ENCODE results near the gene SLC4A1.

The SLC4A1 gene

DNA sequence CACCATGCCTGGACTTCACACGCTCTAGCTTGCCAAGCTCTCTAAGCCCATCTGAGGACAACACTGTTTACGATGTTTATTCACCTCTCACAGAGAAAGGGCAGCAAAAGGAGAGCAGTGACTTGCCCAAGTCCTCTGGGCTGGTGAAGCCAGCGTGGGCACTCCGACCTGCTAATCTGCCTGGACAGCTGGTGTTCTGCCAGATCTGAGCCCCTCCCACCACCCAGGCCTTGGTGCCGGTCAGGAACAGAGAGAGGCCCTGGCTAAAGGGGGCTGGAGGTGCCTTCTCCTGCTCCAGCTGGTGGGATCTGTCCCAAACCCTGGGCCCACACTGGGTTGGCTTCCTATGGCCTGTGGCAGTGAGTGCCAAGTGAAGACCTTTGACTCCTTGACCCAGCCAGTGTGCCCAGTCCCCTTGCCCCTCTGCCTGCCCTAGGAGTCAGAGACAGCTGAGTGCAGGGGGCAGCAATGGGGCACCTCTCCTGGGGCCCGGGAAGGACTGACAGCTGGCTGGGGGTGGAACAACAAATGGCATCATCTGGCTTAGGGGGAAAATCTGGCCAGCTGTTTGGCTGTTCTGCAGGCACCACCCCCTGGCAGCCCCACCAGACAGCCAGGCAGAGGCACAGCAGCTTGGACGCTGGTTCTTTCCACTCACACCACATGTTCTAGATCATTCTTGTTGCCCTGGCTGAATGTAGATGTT lies 1.8 kb upstream of the SLC4A1 start:
- Histone ChIP-seq H3K4me3 (ENCODE audit: low read length in 2 of 2) (no peak overlapping the region), H3K27me3 (ENCODE audit: control insufficient read depth in 1 of 2, insufficient read depth in 2 of 2, low read length in 2 of 2) (peaks cover 9 to 14% of the 10 kb centered on the region in 2 donors), H3K27ac (ENCODE audit: low read length) (no peak overlapping the region), H3K4me1 (ENCODE audit: control insufficient read depth, insufficient read depth, low read length) (no peaks in the 10 kb centered on the region), H3K9ac (ENCODE audit: low read length in 2 of 2) (no peak overlapping the region), H3K36me3 (ENCODE audit: control insufficient read depth in 2 of 2, insufficient read depth in 2 of 2, low read length in 2 of 2) (no peaks in the 10 kb centered on the region), H3K9me3 (ENCODE audit: control insufficient read depth in 2 of 2, low read length in 2 of 2) (no peaks in the 10 kb centered on the region)

DNA sequence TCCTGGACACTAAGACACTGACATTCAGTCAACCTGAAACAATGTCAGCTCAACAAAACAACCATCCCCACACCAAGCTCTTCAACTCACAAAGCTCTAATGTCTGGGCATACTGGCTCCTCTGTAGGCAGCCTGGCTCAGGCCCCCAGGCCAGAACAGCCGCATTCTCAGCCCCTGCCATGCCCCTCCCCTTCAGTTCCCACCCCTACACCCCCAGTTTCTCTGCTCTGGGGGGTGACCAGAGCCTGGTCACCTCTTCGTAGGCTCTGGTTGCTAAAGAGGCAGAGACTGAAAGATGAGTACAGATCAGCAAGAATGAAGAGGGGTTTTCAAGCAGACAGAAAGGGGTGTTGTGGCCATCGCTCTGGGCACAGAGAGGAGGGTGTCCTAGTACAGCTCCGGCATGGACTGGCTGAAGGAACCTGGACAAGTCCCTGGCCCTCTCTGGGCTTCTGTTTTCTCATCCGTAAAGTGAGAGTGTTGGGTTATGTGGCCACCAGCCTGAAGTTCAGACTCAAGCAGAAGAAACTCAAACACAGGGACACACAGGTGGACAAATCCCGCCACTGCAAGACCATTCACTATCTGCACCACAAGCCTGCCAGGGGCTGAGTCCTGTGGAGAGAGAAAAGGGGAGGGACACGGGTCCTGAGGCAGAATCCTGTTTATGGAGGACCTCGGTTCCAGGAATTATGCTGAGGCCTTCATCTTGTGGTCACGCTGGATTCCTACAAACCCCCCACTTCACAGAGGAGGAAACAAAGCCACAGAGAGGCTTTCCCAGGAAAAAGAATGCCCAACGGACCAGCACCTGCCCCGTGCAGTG lies 987 bp upstream of the SLC4A1 start:
- Histone ChIP-seq H3K27me3 (ENCODE audit: control insufficient read depth in 1 of 2, insufficient read depth in 2 of 2, low read length in 2 of 2) (peaks cover 9 to 11% of the 10 kb centered on the region in 2 donors), H3K4me1 (ENCODE audit: control insufficient read depth, insufficient read depth, low read length) (no peaks in the 10 kb centered on the region), H3K9me3 (ENCODE audit: control insufficient read depth in 2 of 2, low read length in 2 of 2) (no peaks in the 10 kb centered on the region), H3K4me3 (ENCODE audit: low read length in 2 of 2) (no peak overlapping the region), H3K9ac (ENCODE audit: low read length in 2 of 2) (no peak overlapping the region), H3K36me3 (ENCODE audit: control insufficient read depth in 2 of 2, insufficient read depth in 2 of 2, low read length in 2 of 2) (no peaks in the 10 kb centered on the region), H3K27ac (ENCODE audit: low read length) (no peak overlapping the region)

DNA sequence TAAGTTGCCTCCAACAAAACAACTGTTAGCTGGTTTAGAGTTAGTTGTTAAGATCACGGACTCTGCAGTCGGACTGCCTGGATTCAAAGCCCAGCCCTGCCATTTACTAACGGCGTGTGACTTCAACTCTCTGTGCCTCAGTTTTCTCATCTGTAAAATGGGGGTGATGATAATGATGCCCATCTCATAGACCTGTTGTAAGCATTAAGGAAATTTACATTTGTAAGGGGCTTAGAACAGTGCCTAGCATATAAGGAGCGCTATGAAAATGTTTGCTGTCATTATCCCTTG lies 825 bp downstream of the SLC4A1 start:
- H3K9ac ChIP-seq (ENCODE audit: low read length in 2 of 2), result no peak overlapping the region
- no peaks in the 10 kb centered on the region for H3K9me3 ChIP-seq (ENCODE audit: control insufficient read depth in 2 of 2, low read length in 2 of 2)
- peaks cover 3 to 11% of the 10 kb centered on the region in 2 donors for H3K27me3 ChIP-seq (ENCODE audit: control insufficient read depth in 1 of 2, insufficient read depth in 2 of 2, low read length in 2 of 2)
- no peak overlapping the region for H3K27ac ChIP-seq (ENCODE audit: low read length)
- H3K4me3 ChIP-seq (ENCODE audit: low read length in 2 of 2), result no peak overlapping the region
- no peaks in the 10 kb centered on the region for H3K4me1 ChIP-seq (ENCODE audit: control insufficient read depth, insufficient read depth, low read length)
- no peaks in the 10 kb centered on the region for H3K36me3 ChIP-seq (ENCODE audit: control insufficient read depth in 2 of 2, insufficient read depth in 2 of 2, low read length in 2 of 2)

DNA sequence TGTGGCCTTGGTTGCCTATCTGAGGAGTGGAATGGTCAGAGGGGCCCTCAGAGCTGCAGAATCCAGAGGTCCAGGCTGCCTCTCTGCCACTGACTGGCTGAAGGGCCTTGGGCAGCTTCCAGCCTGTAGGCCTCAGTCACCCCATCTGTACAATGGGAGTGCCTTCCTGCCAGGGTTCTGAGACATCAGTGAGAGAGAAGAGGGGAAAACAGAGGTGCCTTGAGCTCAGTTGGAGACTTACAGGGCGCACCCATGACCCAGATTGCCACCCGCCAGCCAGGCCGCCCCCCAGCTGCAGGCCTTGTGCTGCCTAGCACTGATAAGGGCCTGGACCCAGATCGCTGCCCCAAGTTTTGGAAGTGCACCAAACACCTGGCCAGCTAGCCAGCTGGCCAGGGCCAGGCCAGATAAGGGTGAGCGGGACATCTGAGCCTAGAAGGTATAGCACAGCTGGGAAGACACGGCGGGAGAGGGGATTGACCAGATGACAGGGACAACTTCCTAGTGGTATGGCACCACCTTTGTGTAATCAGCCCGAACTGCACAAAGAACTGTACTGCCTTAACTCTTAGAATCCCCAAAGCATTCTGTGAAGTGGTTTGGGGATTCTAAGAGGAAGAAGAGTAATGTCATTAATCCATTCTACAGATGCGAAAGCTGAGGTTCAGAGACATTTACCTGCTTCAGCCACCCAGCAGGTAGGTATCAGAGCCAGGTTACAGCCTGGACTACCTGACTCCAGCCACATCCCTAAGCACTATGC lies 1.4 kb downstream of the SLC4A1 start:
- no peak overlapping the region for H3K4me3 ChIP-seq (ENCODE audit: low read length in 2 of 2)
- no peak overlapping the region for H3K27ac ChIP-seq (ENCODE audit: low read length)
- no peaks in the 10 kb centered on the region for H3K4me1 ChIP-seq (ENCODE audit: control insufficient read depth, insufficient read depth, low read length)
- no peak overlapping the region for H3K9ac ChIP-seq (ENCODE audit: low read length in 2 of 2)
- no peaks in the 10 kb centered on the region for H3K9me3 ChIP-seq (ENCODE audit: control insufficient read depth in 2 of 2, low read length in 2 of 2)
- H3K36me3 ChIP-seq (ENCODE audit: control insufficient read depth in 2 of 2, insufficient read depth in 2 of 2, low read length in 2 of 2), result no peaks in the 10 kb centered on the region
- H3K27me3 ChIP-seq (ENCODE audit: control insufficient read depth in 1 of 2, insufficient read depth in 2 of 2, low read length in 2 of 2), result peaks cover 0 to 10% of the 10 kb centered on the region in 2 donors

DNA sequence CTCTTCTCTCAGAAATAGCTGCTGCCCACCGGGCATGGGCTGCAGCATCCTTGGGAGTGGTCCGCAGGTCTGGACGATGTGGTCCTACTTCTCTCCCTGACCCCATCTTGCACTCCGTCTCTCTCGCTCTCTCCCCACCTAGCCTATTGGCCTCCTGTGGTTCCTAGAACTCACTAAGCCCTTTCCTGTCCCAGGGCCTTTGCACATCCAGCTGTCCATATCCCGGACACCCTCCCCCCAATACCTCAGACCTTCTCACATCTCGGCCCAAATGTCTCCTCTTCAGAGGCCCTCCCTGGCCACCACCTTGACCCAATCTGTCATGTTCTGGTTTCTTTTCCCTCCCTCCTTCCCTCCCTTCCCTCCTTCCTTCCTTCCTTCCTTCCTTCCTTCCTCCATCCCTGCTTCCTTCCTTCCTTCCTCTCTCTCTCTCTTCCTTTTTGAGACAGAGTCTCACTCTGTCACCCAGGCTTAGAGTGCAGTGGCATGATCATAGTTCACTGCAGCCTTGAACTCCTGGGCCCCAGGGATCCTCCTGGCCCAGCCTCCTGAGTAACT lies 4.5 kb downstream of the SLC4A1 start:
- Histone ChIP-seq H3K4me1 (ENCODE audit: control insufficient read depth, insufficient read depth, low read length) (no peaks in the 10 kb centered on the region), H3K4me3 (ENCODE audit: low read length in 2 of 2) (no peak overlapping the region), H3K36me3 (ENCODE audit: control insufficient read depth in 2 of 2, insufficient read depth in 2 of 2, low read length in 2 of 2) (no peaks in the 10 kb centered on the region), H3K9me3 (ENCODE audit: control insufficient read depth in 2 of 2, low read length in 2 of 2) (no peaks in the 10 kb centered on the region), H3K9ac (ENCODE audit: low read length in 2 of 2) (no peak overlapping the region), H3K27me3 (ENCODE audit: control insufficient read depth in 1 of 2, insufficient read depth in 2 of 2, low read length in 2 of 2) (peaks cover 0 to 7% of the 10 kb centered on the region in 2 donors), H3K27ac (ENCODE audit: low read length) (no peak overlapping the region)

- Histone ChIP-seq H3K4me1 (ENCODE audit: control insufficient read depth, insufficient read depth, low read length) (no peaks in the 10 kb centered on the region), H3K27ac (ENCODE audit: low read length) (no peak overlapping the region), H3K36me3 (ENCODE audit: control insufficient read depth in 2 of 2, insufficient read depth in 2 of 2, low read length in 2 of 2) (no peaks in the 10 kb centered on the region), H3K9me3 (ENCODE audit: control insufficient read depth in 2 of 2, low read length in 2 of 2) (no peaks in the 10 kb centered on the region), H3K27me3 (ENCODE audit: control insufficient read depth in 1 of 2, insufficient read depth in 2 of 2, low read length in 2 of 2) (peaks cover 0 to 5% of the 10 kb centered on the region in 2 donors), H3K9ac (ENCODE audit: low read length in 2 of 2) (no peak overlapping the region), H3K4me3 (ENCODE audit: low read length in 2 of 2) (no peak overlapping the region)
These were observed 5.2 kb downstream of the SLC4A1 start for GRCh38 chr17:44262654-44263225.

GRCh38 chr17:44260296-44260695 lies 7.6 kb downstream of the SLC4A1 start:
- no peak overlapping the region for H3K9ac ChIP-seq (ENCODE audit: low read length in 2 of 2)
- no peak overlapping the region for H3K27ac ChIP-seq (ENCODE audit: low read length)
- no peaks in the 10 kb centered on the region for H3K9me3 ChIP-seq (ENCODE audit: control insufficient read depth in 2 of 2, low read length in 2 of 2)
- H3K4me1 ChIP-seq (ENCODE audit: control insufficient read depth, insufficient read depth, low read length), result no peaks in the 10 kb centered on the region
- no peaks in the 10 kb centered on the region for H3K36me3 ChIP-seq (ENCODE audit: control insufficient read depth in 2 of 2, insufficient read depth in 2 of 2, low read length in 2 of 2)
- peaks cover 0 to 5% of the 10 kb centered on the region in 2 donors for H3K27me3 ChIP-seq (ENCODE audit: control insufficient read depth in 1 of 2, insufficient read depth in 2 of 2, low read length in 2 of 2)
- H3K4me3 ChIP-seq (ENCODE audit: low read length in 2 of 2), result no peak overlapping the region

DNA sequence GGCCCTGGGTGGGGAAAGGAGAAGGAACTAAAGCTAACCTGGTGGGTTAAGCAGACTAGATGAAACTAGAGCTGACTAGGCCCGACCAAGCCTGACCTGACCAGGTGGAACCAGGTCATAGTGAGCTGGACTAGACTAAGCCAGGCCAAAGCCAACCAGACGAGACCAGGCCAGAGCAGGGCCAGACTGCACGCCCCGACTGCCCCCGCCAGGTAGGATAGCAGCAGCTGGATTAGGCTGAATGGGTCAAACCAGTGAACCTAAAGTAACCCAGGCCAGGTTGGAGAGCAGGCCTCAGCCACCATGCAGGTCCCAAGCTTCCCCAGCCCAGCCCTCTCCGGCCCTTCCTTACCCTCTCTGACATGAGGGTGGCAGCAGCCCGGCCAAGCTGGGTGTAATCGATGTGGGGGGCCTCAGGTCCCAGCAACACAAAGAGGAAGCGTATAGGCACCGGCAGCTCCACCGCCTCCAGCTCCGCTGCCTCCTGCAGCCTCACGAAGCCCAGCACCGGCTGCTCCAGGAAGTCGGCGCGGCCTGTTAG lies 9.1 kb downstream of the SLC4A1 start:
- Histone ChIP-seq H3K4me1 (ENCODE audit: control insufficient read depth, insufficient read depth, low read length) (no peaks in the 10 kb centered on the region), H3K9me3 (ENCODE audit: control insufficient read depth in 2 of 2, low read length in 2 of 2) (no peaks in the 10 kb centered on the region), H3K27ac (ENCODE audit: low read length) (no peak overlapping the region), H3K4me3 (ENCODE audit: low read length in 2 of 2) (no peak overlapping the region), H3K36me3 (ENCODE audit: control insufficient read depth in 2 of 2, insufficient read depth in 2 of 2, low read length in 2 of 2) (no peaks in the 10 kb centered on the region), H3K27me3 (ENCODE audit: control insufficient read depth in 1 of 2, insufficient read depth in 2 of 2, low read length in 2 of 2) (peaks cover 0 to 5% of the 10 kb centered on the region in 2 donors), H3K9ac (ENCODE audit: low read length in 2 of 2) (no peak overlapping the region)

GRCh38 chr17:44257815-44258760 lies 9.8 kb downstream of the SLC4A1 start:
- Histone ChIP-seq H3K27me3 (ENCODE audit: control insufficient read depth in 1 of 2, insufficient read depth in 2 of 2, low read length in 2 of 2) (peaks cover 0 to 5% of the 10 kb centered on the region in 2 donors), H3K9ac (ENCODE audit: low read length in 2 of 2) (no peak overlapping the region), H3K27ac (ENCODE audit: low read length) (no peak overlapping the region), H3K4me1 (ENCODE audit: control insufficient read depth, insufficient read depth, low read length) (no peaks in the 10 kb centered on the region), H3K9me3 (ENCODE audit: control insufficient read depth in 2 of 2, low read length in 2 of 2) (no peaks in the 10 kb centered on the region), H3K4me3 (ENCODE audit: low read length in 2 of 2) (no peak overlapping the region), H3K36me3 (ENCODE audit: control insufficient read depth in 2 of 2, insufficient read depth in 2 of 2, low read length in 2 of 2) (no peaks in the 10 kb centered on the region)
